ENCODE data around the gene DIRAS2.
"Not testable (repeated sequence)": the region's sequence is repeated elsewhere in the genome, so short reads cannot be mapped to it uniquely, and the experiment has no call there.

DIRAS2 gene, protein sequence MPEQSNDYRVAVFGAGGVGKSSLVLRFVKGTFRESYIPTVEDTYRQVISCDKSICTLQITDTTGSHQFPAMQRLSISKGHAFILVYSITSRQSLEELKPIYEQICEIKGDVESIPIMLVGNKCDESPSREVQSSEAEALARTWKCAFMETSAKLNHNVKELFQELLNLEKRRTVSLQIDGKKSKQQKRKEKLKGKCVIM

DNA sequence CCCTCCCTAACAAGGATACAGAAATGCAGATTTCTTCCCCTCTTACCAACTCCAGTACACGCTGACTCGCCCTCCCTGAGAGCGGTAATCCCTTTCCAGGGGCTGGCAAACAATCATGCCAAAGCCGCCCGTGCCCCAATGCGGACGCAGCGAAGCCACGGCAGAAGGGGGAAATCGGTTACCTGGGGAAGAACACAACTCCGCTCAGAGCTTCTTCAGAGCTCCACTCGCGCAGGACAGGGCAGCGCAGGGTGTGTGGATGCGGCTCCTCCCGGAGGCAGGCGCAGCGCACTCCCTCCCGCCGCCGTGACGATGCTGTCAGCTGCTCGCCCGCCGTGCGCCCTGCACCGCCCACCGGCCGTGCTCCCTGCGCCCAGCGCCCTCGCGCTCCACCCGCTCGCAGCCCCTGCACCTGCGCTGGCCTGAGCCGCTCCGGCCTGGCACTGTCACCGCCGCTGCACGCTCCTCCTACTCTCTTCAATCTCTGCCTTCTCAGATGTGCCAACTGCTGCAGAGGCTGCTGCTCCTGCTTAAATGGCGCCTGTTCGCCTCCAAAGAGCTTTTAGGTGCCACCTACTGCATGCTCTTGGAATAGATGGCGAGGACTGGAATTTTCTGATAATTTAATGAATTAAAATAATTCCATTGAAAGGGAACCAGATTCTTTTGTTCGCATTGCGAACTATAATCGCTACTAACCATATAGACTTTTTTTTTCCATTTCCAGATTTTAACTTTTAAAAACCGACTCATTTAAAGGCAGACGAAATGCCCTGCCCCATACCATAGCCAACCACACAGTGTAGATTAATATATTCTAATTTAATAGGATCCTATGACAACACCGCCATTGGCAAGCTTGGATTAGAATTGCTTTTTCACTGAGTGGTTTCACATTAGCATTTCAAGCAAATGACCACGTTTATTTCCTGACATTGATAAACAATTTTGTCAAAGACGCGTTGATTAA, at the start of gene DIRAS2:
TSS of gene DIRAS2 (minus strand) at position 255 of the 970 bp plus-strand sequence. CDS start 28,997 bp downstream, outside the sequence.
- DNase-seq (ENCODE audit: low read depth), result peak; percentile 50

DNA sequence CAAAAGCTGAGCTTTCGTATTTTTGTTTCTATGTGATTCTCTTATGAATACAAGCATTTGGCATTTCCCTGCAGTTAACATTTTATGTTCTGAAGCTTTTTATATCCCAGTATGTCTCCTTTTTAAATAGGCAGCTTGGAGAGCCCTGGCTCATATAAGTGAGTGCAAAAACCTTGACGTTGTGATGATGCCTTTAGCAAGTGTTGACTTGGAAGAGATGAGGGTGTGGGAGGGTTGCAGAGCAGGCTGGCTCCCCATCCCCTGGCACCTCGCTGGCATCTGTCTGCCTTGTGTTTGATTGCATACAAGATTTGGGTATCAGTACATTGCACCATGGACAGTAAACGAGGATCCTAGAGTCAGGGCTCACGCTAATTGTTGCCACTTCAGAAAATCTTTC, 42.1 kb upstream of the DIRAS2 start:
- DNase-seq (ENCODE audit: low read depth), result no peak

- no peak for DNase-seq (ENCODE audit: low read depth)
Measured at GRCh38 chr9:90684106-90684505, 41.5 kb upstream of the DIRAS2 start.

GRCh38 chr9:90680534-90680933, 37.9 kb upstream of the DIRAS2 start:
- DNase-seq (ENCODE audit: low read depth), result no peak

- DNase-seq (ENCODE audit: low read depth), result no peak
Measured at GRCh38 chr9:90665072-90665471, 22.4 kb upstream of the DIRAS2 start.

GRCh38 chr9:90659650-90660364, 17.2 kb upstream of the DIRAS2 start:
- peak; percentile 53 for DNase-seq (ENCODE audit: low read depth)

DNA sequence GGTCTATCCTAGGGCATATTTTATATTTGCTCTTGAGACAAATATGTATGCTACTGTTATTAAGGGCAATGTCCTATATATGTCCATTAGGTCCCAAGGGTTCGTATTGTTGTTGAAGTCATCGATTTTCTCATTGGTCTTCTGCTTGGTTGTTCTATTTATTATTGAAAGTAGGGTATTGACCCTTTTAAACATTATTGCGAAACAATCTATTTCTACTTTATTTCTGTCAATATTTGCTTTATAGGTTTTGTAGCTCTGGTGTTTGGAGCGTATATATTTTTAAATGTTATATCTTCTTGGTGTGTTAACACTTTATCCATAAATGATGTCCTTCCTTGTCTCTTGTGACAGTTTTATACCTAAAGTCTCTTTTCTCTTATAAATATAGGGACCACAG, 16.2 kb upstream of the DIRAS2 start:
- no peak for DNase-seq (ENCODE audit: low read depth)

GRCh38 chr9:90658181-90658580, 15.6 kb upstream of the DIRAS2 start:
- no peak for DNase-seq (ENCODE audit: low read depth)

DNA sequence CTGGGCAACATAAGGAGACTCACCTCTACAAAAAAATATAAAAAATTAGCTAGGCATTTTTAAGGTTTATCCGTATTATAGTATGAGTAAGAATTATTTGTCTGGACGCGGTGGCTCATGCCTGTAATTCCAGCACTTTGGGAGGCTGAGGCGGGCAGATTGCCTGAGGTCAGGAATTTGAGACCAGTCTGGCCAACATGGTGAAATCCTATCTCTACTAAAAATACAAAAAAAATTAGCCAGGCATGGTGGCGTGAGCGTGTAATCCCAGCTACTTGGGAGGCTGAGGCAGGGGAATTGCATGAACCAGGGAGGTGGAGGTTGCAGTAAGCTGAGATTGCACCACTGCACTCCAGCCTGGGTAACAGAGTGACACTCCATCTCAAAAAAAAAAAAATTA, 14.3 kb upstream of the DIRAS2 start:
- not testable (repeated sequence) for DNase-seq (ENCODE audit: low read depth)

DNA sequence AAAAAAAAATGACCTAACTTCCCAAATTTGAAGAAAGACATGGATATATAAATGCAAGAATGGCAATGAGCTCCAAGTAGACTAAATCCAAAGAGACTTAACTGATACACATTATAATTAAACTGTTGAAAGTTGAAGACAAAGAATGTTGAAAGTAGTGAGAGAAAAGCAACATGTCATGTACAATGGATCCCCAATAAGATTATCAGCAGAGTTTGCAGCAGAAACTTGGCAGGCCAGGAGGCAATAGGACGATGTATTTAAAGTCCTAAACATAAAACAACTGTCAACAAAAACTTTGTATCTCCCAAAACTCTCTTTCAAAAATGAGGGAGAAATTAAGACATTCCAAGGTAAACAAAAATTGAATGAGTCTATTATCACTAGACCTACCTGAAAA, 8.6 kb upstream of the DIRAS2 start:
- DNase-seq (ENCODE audit: low read depth), result no peak

DNA sequence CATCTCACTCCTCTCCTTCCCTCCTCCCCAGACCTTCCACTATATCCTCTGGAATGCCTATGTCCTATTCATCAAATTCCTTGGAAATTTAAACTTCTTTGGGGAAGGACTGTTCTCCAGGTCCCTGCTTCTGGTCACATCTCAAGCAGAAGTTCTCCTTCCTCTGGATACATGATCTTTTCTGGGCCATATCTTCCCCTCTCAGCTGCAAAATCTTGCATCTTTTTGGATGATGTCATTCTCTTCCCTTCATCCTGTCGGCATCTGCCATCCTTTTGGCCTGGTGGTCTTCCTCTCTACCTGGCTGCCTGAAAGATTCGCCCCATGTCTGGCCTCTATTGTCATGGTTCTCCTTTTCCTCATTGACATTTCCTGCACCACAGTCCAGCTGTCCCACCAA, 5.2 kb upstream of the DIRAS2 start:
- no peak for DNase-seq (ENCODE audit: low read depth)

- no peak for DNase-seq (ENCODE audit: low read depth)
Measured at GRCh38 chr9:90645721-90646120, 3.1 kb upstream of the DIRAS2 start.

DNA sequence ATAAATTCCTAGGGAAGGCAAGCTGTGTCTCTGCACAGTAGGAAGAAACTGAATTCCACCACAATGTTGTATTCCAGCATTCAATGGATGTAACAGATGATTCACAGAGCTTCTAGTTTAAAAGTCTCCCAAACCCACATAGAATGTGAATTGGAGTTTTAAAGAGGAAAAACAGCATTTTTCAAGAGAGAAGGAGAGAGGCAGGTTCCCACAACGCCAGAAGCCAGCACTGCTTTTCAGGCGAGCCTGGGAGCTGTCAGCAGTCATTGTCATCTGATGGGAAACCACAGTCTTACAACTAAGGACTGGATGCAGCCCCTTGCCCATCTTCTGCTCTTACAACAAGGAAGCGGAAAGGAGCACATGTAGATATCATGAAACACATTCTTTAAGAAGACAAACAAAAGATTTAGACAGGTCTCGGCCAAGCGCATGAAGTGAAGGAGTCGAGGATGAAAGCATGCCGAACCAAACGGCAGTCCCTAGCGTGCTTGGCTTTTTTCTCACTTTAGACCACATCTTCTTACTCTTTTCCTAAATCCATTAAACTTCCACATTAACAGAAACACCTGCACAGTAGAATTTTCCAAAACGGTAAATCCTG, 638 bp downstream of the DIRAS2 start:
- no peak for DNase-seq (ENCODE audit: low read depth)

DNA sequence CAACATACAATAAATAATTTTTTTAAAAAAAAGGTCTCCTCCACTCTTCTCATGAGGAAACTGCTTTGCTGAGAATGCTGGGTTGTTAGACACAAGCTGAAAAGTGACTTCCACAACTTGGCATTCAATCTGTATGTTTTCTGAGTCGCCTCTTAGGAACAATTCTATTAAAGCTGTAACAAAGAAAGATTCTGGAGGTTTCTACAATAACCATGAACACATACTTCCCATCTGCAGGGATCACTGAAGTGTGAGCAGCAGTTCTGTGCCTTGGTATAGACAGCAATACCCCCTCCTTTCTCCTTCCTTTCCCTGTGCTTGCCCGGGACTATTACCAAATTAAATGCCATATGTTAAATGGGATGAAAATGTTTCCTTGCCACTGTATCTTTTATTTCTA, 1.5 kb downstream of the DIRAS2 start:
- no peak for DNase-seq (ENCODE audit: low read depth)

- DNase-seq (ENCODE audit: low read depth), result no peak
Measured at GRCh38 chr9:90640361-90640760, 2.3 kb downstream of the DIRAS2 start.

DNA sequence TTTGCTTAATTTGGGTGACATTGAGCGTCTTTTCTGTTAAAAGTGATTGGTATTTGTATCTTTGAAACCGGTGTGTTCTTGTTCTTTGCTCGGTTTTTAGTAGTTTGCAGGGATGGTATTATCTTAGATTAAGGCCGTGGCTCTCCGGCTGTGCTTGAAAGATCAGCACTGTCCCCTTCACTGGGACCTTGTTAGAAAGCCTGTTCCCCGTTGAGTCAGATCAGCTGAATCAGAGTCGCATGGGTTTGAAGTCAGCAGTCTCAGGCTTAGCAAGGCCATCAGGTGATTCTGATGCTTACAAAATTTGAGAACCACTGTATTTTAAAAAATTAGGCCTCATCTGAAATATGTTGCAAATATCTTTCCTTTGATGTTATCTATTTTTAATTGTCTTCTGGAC, 5.0 kb downstream of the DIRAS2 start:
- DNase-seq (ENCODE audit: low read depth), result no peak

GRCh38 chr9:90632647-90633207, 9.9 kb downstream of the DIRAS2 start:
- DNase-seq (ENCODE audit: low read depth), result no peak

DNA sequence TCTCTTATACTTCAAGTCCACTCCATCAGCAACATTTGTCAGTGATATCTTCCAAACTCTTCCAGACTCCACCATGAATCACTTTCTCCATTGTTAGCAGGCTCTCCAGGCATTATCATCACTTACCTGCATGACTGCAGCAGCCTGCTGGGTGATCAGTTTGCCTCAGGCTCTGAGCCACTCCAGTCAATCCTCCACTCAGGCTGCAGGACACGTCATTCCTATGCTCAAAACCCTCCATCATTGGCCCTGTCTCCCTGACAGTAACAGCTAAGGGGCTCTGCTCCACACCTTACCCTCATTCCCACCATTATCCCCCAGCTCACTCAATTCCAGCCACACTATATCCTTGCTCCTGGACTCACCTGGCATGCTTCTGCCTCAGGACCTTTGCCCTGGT, 10.7 kb downstream of the DIRAS2 start:
- no peak for DNase-seq (ENCODE audit: low read depth)

DNA sequence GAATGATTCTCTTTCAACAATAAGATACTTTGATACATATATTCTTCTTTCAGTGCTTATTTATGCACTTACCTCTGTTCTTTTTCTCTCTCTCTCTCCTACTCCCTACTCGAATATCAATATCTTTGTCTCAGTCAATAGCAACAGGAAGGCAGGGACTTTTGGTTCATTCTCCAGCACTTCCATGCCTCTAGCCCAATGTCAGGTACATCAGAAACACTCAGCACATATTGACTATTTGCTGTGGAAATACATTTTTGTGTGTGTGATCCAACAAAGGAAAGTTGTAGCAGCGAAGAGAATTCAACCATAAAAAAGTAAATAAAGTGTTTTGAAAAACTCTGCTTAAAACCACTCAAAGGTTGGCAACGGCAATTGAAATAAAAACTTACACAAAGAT, 12.6 kb downstream of the DIRAS2 start:
- no peak for DNase-seq (ENCODE audit: low read depth)

- no peak for DNase-seq (ENCODE audit: low read depth)
Measured at GRCh38 chr9:90629354-90629753, 13.3 kb downstream of the DIRAS2 start.

- no peak for DNase-seq (ENCODE audit: low read depth)
Measured at GRCh38 chr9:90616806-90617205, 25.8 kb downstream of the DIRAS2 start.

GRCh38 chr9:90613502-90613901, 29.1 kb downstream of the DIRAS2 start:
- DNase-seq (ENCODE audit: low read depth), result no peak
